ENCODE measurements around the gene PRM1. TPM values are rescaled to one million over a fixed set of nuclear protein-coding genes. Genes with fewer than 3 reads are reported as not detected.

Gene PRM1
- total RNA-seq, 1 experiment from 2014 or later, result not detected

- Mint-ChIP-seq H3K9me3 (no peaks in the 10 kb centered on the region), H3K4me3 (no peak overlapping the region), H3K27me3 (ENCODE audit: low read depth) (peaks cover 1% of the 10 kb centered on the region; the same call in 1 of the 2 replicates), H3K36me3 (ENCODE audit: insufficient read depth in 1 of 3, low read depth in 3 of 3) (no peaks in the 10 kb centered on the region), H3K4me1 (peaks cover 4 to 5% of the 10 kb centered on the region in 2 experiments; a peak in 2 of 4 replicates), H3K27ac (no peak overlapping the region)
- H4K20me1 ChIP-seq (ENCODE audit: control insufficient read depth, insufficient read depth, insufficient read length), result no peaks in the 10 kb centered on the region
- H3K14ac ChIP-seq (ENCODE audit: insufficient read depth, low read length), result no peak overlapping the region
- H4K5ac ChIP-seq (ENCODE audit: insufficient read length, low read depth, low read length), result no peak overlapping the region
- H3K79me1 ChIP-seq (ENCODE audit: insufficient read depth, low read depth, low read length, poor library complexity, severe bottlenecking), result no peaks in the 10 kb centered on the region
- H2BK120ac ChIP-seq (ENCODE audit: low read depth, low read length, poor library complexity, severe bottlenecking), result no peak overlapping the region
- H3K23ac ChIP-seq (ENCODE audit: insufficient read length, low read depth, low read length), result no peak overlapping the region
- no peak overlapping the region for H3K27ac ChIP-seq (ENCODE audit: insufficient read length, low read depth, low read length)
- WGBS (ENCODE audit: extremely low coverage, insufficient read length, low lambda C conversion rate), result no CpG with 5 or more reads among the region's 5 CpGs
- H2BK15ac ChIP-seq (ENCODE audit: low read depth, low read length), result no peak overlapping the region
- H3K56ac ChIP-seq (ENCODE audit: insufficient read length, low read depth, low read length), result no peak overlapping the region
- no peak overlapping the region for H3K9ac ChIP-seq (ENCODE audit: extremely low read depth, insufficient read length, low read length)
- H3K18ac ChIP-seq (ENCODE audit: insufficient read length, low read depth, low read length), result no peak overlapping the region
- no peak overlapping the region for H2BK5ac ChIP-seq (ENCODE audit: insufficient read length, low read length)
- no peak overlapping the region for H2BK20ac ChIP-seq (ENCODE audit: low read depth, low read length, poor library complexity, severe bottlenecking)
- H4K8ac ChIP-seq (replicated peaks; ENCODE audit: insufficient read length, low read depth, low read length), result no peak overlapping the region
- no peak for TF ChIP-seq CTCF (conservative IDR thresholded peaks at IDR 0.05)
- no peaks in the 10 kb centered on the region for H3K4me1 ChIP-seq (ENCODE audit: insufficient read depth, low read length)
- H3K23me2 ChIP-seq (ENCODE audit: insufficient read length, low read depth, low read length, poor library complexity, severe bottlenecking), result no peaks in the 10 kb centered on the region
- H2AFZ ChIP-seq (ENCODE audit: low read length), result no peak overlapping the region
- H3K4me2 ChIP-seq (ENCODE audit: insufficient read depth, insufficient read length, low read length), result no peak overlapping the region
- no peak overlapping the region for H3T11ph ChIP-seq (ENCODE audit: low read length)
- DNase-seq, result no peak
- H2BK12ac ChIP-seq (ENCODE audit: insufficient read length, low read depth, low read length), result no peak overlapping the region
- H3K79me2 ChIP-seq (ENCODE audit: insufficient read depth, low read length), result no peaks in the 10 kb centered on the region
- H2AK5ac ChIP-seq (ENCODE audit: insufficient read length, low read length), result no peak overlapping the region
- H4K91ac ChIP-seq (ENCODE audit: insufficient read length, low read depth, low read length), result no peak overlapping the region
- H3K4ac ChIP-seq (ENCODE audit: low read depth, low read length), result no peak overlapping the region
- H3K27me3 ChIP-seq (ENCODE audit: insufficient read depth, low read length), result no peaks in the 10 kb centered on the region
- H3K9me3 ChIP-seq (ENCODE audit: control insufficient read depth, low read depth, low read length), result no peaks in the 10 kb centered on the region
Measured at GRCh38 chr16:11241480-11242204, 39.5 kb downstream of the PRM1 start.

Measured in H9 (cell line).